Astrocyte (in vitro differentiated cells and primary cell): ENCODE results near the gene GLRX2.

ENCODE experiments used
- EZH2 ChIP-seq: IDR thresholded peaks from 2 replicates; pipeline ENCODE4 v1.6.1; 2012; ENCODE audit warnings: mild to moderate bottlenecking, low read length, inconsistent platforms; ENCODE audit not compliant: insufficient read depth
- TF ChIP-seq, protein P1 (sequence below): IDR thresholded peaks from 2 replicates; pipeline ENCODE4 v1.5.1; 2011; ENCODE audit warnings: low read depth, mild to moderate bottlenecking, inconsistent platforms, low read length, moderate library complexity; ENCODE audit not compliant: insufficient read depth

- TF ChIP-seq, protein P1, sequence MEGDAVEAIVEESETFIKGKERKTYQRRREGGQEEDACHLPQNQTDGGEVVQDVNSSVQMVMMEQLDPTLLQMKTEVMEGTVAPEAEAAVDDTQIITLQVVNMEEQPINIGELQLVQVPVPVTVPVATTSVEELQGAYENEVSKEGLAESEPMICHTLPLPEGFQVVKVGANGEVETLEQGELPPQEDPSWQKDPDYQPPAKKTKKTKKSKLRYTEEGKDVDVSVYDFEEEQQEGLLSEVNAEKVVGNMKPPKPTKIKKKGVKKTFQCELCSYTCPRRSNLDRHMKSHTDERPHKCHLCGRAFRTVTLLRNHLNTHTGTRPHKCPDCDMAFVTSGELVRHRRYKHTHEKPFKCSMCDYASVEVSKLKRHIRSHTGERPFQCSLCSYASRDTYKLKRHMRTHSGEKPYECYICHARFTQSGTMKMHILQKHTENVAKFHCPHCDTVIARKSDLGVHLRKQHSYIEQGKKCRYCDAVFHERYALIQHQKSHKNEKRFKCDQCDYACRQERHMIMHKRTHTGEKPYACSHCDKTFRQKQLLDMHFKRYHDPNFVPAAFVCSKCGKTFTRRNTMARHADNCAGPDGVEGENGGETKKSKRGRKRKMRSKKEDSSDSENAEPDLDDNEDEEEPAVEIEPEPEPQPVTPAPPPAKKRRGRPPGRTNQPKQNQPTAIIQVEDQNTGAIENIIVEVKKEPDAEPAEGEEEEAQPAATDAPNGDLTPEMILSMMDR: no peak
- TF ChIP-seq EZH2: no peak
These were observed 18.9 kb downstream of the GLRX2 start for GRCh38 chr1:193086342-193086741.
